ENCODE measurements around the gene EFCAB14. TPM values are rescaled to one million over a fixed set of nuclear protein-coding genes. Genes with fewer than 3 reads are reported as not detected.
A peak's percentile ranks its signal among the peaks of the same experiment; 100 is the strongest.

Gene EFCAB14
- total and polyA plus RNA-seq, 9 of the 15 experiments (the other 6 are each of a cell fraction or from before 2014, with no cell fraction given) = 7.3 to 49.0 (median 37.3) TPM

DNA sequence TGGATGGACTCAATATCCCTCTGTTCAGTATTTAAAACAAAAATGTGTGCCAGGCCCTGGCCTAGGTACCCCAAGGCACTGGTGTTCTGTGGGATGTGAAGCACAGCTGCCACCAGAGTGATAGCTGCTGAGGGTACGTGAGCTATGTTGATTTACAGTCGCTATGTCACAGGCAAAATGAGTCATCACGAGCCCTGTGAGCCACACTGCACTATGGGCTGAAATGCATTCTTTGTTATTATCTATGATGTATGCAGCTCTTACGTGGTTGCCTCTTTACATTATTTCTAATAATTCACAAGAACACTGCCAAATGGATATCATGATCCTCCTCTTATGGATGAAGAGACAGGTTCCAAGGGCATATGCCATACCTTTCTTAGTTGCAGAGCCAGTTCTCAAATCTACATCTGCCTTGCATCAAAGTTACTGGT lies 45.1 kb downstream of the EFCAB14 start:
- in situ Hi-C loops (cut with MboI) = no loop called here
- peak overlapping the region; percentile 46 for H3K4me2 ChIP-seq (ENCODE audit: insufficient read depth, low read length)
- no peak overlapping the region for H2AFZ ChIP-seq (ENCODE audit: low read depth, low read length)
- no peaks in the 10 kb centered on the region for H3K9me3 ChIP-seq (replicated peaks; ENCODE audit: control insufficient read depth, insufficient read depth, low read depth, low read length)
- FAIRE-seq (peak; percentile 74), ATAC-seq (peak; percentile 73), DNase-seq (ENCODE audit: extremely low read depth in 1 of 4, low spot score in 3 of 4) (peak; percentile 31 to 67 (median 52))
- no peak overlapping the region for H3K9ac ChIP-seq (ENCODE audit: insufficient read depth in 1 of 2, low read depth in 2 of 2, low read length in 2 of 2)
- peaks cover 6% of the 10 kb centered on the region for H3K9me1 ChIP-seq (ENCODE audit: control insufficient read depth, insufficient read depth, low read length)
- no peaks in the 10 kb centered on the region for H3K79me2 ChIP-seq (ENCODE audit: control insufficient read depth, insufficient read depth, low read length)
- no peak overlapping the region; the same call in 2 of the 3 replicates for H3K27ac ChIP-seq (ENCODE audit: extremely low read depth, low read depth, low read length)
- no peaks in the 10 kb centered on the region for H4K20me1 ChIP-seq (replicated peaks; ENCODE audit: control insufficient read depth, insufficient read depth, low read length)
- no peak overlapping the region for H3K4me3 ChIP-seq
- H3K4me1 ChIP-seq (replicated peaks in 1 of 2; ENCODE audit: control insufficient read depth in 2 of 2, insufficient read depth in 2 of 2, low read length in 2 of 2) = peaks cover 4 to 42% of the 10 kb centered on the region in 2 experiments; a peak in 4 of 5 replicates
- H3K36me3 ChIP-seq (ENCODE audit: control insufficient read depth, insufficient read depth, low read length) = peaks cover 46% of the 10 kb centered on the region
- CTCF ChIA-PET (ENCODE audit: low intra/inter-chr PET ratio) = no interaction called here
- BruUV-seq (replicated peaks) = no TSS peak
- intact Hi-C loops (cut with micrococcal nuclease) = no loop called here
- 10% methylated on average over 4 of the region's 4 CpGs for WGBS (ENCODE audit: insufficient coverage, low coverage, missing lambda C conversion rate)
- POLR2A ChIA-PET = interaction anchor here (0.5 to 2.1 kb wide), 5 partner anchors 9 to 348 kb away, joined by 3 to 8 read pairs (median 3); no protein-coding TSS in a partner anchor
- H3K27me3 ChIP-seq (ENCODE audit: control insufficient read depth in 2 of 2, insufficient read depth in 2 of 2, low read length in 2 of 2) = no peaks in the 10 kb centered on the region
- no peak for TF ChIP-seq ZNF12 (CRISPR knock-in tag; IDR thresholded peaks at IDR 0.05)
- TF ChIP-seq ZNF586 (CRISPR knock-in tag; conservative IDR thresholded peaks at IDR 0.05) = no peak
- TF ChIP-seq PCBP1 (IDR thresholded peaks at IDR 0.05; ENCODE audit: low read depth, low read length, poor library complexity, severe bottlenecking) = no peak
- TF ChIP-seq CREM (IDR thresholded peaks at IDR 0.05; ENCODE audit: low read depth) = peak; percentile 78
- TF ChIP-seq ZEB2 (IDR thresholded peaks at IDR 0.05) = no peak
- TF ChIP-seq, protein P1, sequence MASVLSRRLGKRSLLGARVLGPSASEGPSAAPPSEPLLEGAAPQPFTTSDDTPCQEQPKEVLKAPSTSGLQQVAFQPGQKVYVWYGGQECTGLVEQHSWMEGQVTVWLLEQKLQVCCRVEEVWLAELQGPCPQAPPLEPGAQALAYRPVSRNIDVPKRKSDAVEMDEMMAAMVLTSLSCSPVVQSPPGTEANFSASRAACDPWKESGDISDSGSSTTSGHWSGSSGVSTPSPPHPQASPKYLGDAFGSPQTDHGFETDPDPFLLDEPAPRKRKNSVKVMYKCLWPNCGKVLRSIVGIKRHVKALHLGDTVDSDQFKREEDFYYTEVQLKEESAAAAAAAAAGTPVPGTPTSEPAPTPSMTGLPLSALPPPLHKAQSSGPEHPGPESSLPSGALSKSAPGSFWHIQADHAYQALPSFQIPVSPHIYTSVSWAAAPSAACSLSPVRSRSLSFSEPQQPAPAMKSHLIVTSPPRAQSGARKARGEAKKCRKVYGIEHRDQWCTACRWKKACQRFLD (CRISPR knock-in tag; IDR thresholded peaks at IDR 0.05) = no peak
- TF ChIP-seq TEAD4 (IDR thresholded peaks at IDR 0.05; ENCODE audit: low read length) = peak; percentile 15; the same call in 1 of the 2 replicates
- no peak for TF ChIP-seq TEAD4 (CRISPR knock-in tag; IDR thresholded peaks at IDR 0.05; ENCODE audit: borderline replicate concordance)
- no peak for TF ChIP-seq ZNF717 (CRISPR knock-in tag; IDR thresholded peaks at IDR 0.05)
- no peak for TF ChIP-seq HDGF (IDR thresholded peaks at IDR 0.05)
- TF ChIP-seq, protein P2, sequence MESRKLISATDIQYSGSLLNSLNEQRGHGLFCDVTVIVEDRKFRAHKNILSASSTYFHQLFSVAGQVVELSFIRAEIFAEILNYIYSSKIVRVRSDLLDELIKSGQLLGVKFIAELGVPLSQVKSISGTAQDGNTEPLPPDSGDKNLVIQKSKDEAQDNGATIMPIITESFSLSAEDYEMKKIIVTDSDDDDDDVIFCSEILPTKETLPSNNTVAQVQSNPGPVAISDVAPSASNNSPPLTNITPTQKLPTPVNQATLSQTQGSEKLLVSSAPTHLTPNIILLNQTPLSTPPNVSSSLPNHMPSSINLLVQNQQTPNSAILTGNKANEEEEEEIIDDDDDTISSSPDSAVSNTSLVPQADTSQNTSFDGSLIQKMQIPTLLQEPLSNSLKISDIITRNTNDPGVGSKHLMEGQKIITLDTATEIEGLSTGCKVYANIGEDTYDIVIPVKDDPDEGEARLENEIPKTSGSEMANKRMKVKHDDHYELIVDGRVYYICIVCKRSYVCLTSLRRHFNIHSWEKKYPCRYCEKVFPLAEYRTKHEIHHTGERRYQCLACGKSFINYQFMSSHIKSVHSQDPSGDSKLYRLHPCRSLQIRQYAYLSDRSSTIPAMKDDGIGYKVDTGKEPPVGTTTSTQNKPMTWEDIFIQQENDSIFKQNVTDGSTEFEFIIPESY (CRISPR knock-in tag; IDR thresholded peaks at IDR 0.05) = no peak
- TF ChIP-seq, protein P3, sequence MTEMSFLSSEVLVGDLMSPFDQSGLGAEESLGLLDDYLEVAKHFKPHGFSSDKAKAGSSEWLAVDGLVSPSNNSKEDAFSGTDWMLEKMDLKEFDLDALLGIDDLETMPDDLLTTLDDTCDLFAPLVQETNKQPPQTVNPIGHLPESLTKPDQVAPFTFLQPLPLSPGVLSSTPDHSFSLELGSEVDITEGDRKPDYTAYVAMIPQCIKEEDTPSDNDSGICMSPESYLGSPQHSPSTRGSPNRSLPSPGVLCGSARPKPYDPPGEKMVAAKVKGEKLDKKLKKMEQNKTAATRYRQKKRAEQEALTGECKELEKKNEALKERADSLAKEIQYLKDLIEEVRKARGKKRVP (CRISPR knock-in tag; IDR thresholded peaks at IDR 0.05) = no peak
- TF ChIP-seq, protein P4, sequence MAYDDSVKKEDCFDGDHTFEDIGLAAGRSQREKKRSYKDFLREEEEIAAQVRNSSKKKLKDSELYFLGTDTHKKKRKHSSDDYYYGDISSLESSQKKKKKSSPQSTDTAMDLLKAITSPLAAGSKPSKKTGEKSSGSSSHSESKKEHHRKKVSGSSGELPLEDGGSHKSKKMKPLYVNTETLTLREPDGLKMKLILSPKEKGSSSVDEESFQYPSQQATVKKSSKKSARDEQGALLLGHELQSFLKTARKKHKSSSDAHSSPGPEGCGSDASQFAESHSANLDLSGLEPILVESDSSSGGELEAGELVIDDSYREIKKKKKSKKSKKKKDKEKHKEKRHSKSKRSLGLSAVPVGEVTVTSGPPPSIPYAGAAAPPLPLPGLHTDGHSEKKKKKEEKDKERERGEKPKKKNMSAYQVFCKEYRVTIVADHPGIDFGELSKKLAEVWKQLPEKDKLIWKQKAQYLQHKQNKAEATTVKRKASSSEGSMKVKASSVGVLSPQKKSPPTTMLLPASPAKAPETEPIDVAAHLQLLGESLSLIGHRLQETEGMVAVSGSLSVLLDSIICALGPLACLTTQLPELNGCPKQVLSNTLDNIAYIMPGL (CRISPR knock-in tag; IDR thresholded peaks at IDR 0.05) = no peak
- no peak for TF ChIP-seq MXI1 (IDR thresholded peaks at IDR 0.05; ENCODE audit: low read depth, low read length)
- TF ChIP-seq, protein P5, sequence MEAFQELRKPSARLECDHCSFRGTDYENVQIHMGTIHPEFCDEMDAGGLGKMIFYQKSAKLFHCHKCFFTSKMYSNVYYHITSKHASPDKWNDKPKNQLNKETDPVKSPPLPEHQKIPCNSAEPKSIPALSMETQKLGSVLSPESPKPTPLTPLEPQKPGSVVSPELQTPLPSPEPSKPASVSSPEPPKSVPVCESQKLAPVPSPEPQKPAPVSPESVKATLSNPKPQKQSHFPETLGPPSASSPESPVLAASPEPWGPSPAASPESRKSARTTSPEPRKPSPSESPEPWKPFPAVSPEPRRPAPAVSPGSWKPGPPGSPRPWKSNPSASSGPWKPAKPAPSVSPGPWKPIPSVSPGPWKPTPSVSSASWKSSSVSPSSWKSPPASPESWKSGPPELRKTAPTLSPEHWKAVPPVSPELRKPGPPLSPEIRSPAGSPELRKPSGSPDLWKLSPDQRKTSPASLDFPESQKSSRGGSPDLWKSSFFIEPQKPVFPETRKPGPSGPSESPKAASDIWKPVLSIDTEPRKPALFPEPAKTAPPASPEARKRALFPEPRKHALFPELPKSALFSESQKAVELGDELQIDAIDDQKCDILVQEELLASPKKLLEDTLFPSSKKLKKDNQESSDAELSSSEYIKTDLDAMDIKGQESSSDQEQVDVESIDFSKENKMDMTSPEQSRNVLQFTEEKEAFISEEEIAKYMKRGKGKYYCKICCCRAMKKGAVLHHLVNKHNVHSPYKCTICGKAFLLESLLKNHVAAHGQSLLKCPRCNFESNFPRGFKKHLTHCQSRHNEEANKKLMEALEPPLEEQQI (IDR thresholded peaks at IDR 0.05) = no peak

Measured in K562 (cell line).